COLO829 (cell line): ENCODE results near the gene CPEB3.
"Not testable (repeated sequence)": the region's sequence is repeated elsewhere in the genome, so short reads cannot be mapped to it uniquely, and the experiment has no call there.

Source experiments
- DNase-seq: peaks from one replicate; pipeline ENCODE4 v3.0.0; 2012; ENCODE audit warnings: low spot score

Gene CPEB3

GRCh38 chr10:92142512-92142911, 148.4 kb downstream of the CPEB3 start:
- DNase-seq: no peak

GRCh38 chr10:92141147-92141546, 149.7 kb downstream of the CPEB3 start:
- DNase-seq: not testable (repeated sequence)

GRCh38 chr10:92134049-92134448, 156.8 kb downstream of the CPEB3 start:
- DNase-seq: not testable (repeated sequence)

- DNase-seq: no peak
These were observed 159.5 kb downstream of the CPEB3 start for GRCh38 chr10:92131275-92131820.

- no peak for DNase-seq
These were observed 160.1 kb downstream of the CPEB3 start for GRCh38 chr10:92130622-92131274.

- no peak for DNase-seq
These were observed 164.7 kb downstream of the CPEB3 start for GRCh38 chr10:92126100-92126650.

- no peak for DNase-seq
These were observed 165.7 kb downstream of the CPEB3 start for GRCh38 chr10:92125144-92125543.

- no peak for DNase-seq
These were observed 166.2 kb downstream of the CPEB3 start for GRCh38 chr10:92124616-92125143.

GRCh38 chr10:92124020-92124419, 166.9 kb downstream of the CPEB3 start:
- no peak for DNase-seq

GRCh38 chr10:92122941-92123450, 167.9 kb downstream of the CPEB3 start:
- DNase-seq: no peak

GRCh38 chr10:92121686-92122492, 169.0 kb downstream of the CPEB3 start:
- DNase-seq: no peak

- DNase-seq: no peak
These were observed 171.5 kb downstream of the CPEB3 start for GRCh38 chr10:92119340-92119739.

- not testable (repeated sequence) for DNase-seq
These were observed 176.0 kb downstream of the CPEB3 start for GRCh38 chr10:92114917-92115316.

GRCh38 chr10:92113911-92114600, 176.8 kb downstream of the CPEB3 start:
- DNase-seq: no peak

GRCh38 chr10:92112462-92112861, 178.4 kb downstream of the CPEB3 start:
- no peak for DNase-seq

GRCh38 chr10:92111336-92111939, 179.4 kb downstream of the CPEB3 start:
- no peak for DNase-seq

- peak; percentile 46 for DNase-seq
These were observed 180.7 kb downstream of the CPEB3 start for GRCh38 chr10:92110039-92110794.

- DNase-seq: no peak
These were observed 182.1 kb downstream of the CPEB3 start for GRCh38 chr10:92108747-92109146.

- DNase-seq: no peak
These were observed 182.8 kb downstream of the CPEB3 start for GRCh38 chr10:92108120-92108519.

GRCh38 chr10:92103376-92104090, 187.3 kb downstream of the CPEB3 start:
- no peak for DNase-seq
